HG02759 (cell line): ENCODE data around the gene ITCH.
A peak's percentile ranks its signal among the peaks of the same experiment; 100 is the strongest.
"Not testable (repeated sequence)": the region's sequence is repeated elsewhere in the genome, so short reads cannot be mapped to it uniquely, and the experiment has no call there.

Source experiments
- ATAC-seq: cut with Tn5 transposase; IDR thresholded peaks from one replicate; pipeline ENCODE4 v1.9.1; 2021; ENCODE audit warnings: mild to moderate bottlenecking, moderate library complexity; ENCODE audit not compliant: unreplicated experiment

Gene ITCH

GRCh38 chr20:34363062-34363464, at the start of gene ITCH:
ITCH (plus strand) TSS chr20:34363273; CDS start chr20:34393812, 30,539 bp downstream.
- ATAC-seq, result peak; percentile 96

- ATAC-seq, result no peak
Observed at GRCh38 chr20:34315236-34315635, 47.8 kb upstream of the ITCH start.

- ATAC-seq, result no peak
Observed at GRCh38 chr20:34316196-34316814, 46.8 kb upstream of the ITCH start.

- no peak for ATAC-seq
Observed at GRCh38 chr20:34318609-34319443, 44.2 kb upstream of the ITCH start.

- no peak for ATAC-seq
Observed at GRCh38 chr20:34320861-34321260, 42.2 kb upstream of the ITCH start.

- no peak for ATAC-seq
Observed at GRCh38 chr20:34322267-34323105, 40.6 kb upstream of the ITCH start.

- ATAC-seq, result no peak
Observed at GRCh38 chr20:34324541-34324940, 38.5 kb upstream of the ITCH start.

- not testable (repeated sequence) for ATAC-seq
Observed at GRCh38 chr20:34328207-34328606, 34.9 kb upstream of the ITCH start.

- ATAC-seq, result no peak
Observed at GRCh38 chr20:34328928-34329677, 34.0 kb upstream of the ITCH start.

GRCh38 chr20:34330861-34331544, 32.1 kb upstream of the ITCH start:
- not testable (repeated sequence) for ATAC-seq

- no peak for ATAC-seq
Observed at GRCh38 chr20:34331838-34332237, 31.2 kb upstream of the ITCH start.

GRCh38 chr20:34332262-34332920, 30.7 kb upstream of the ITCH start:
- ATAC-seq, result no peak

- no peak for ATAC-seq
Observed at GRCh38 chr20:34333786-34334185, 29.3 kb upstream of the ITCH start.

GRCh38 chr20:34334654-34335407, 28.2 kb upstream of the ITCH start:
- ATAC-seq, result no peak

- no peak for ATAC-seq
Observed at GRCh38 chr20:34337544-34337943, 25.5 kb upstream of the ITCH start.

GRCh38 chr20:34337982-34338726, 24.9 kb upstream of the ITCH start:
- ATAC-seq, result no peak

- ATAC-seq, result not testable (repeated sequence)
Observed at GRCh38 chr20:34340726-34341125, 22.3 kb upstream of the ITCH start.

GRCh38 chr20:34341199-34341598, 21.9 kb upstream of the ITCH start:
- not testable (repeated sequence) for ATAC-seq
